ENCODE measurements around the gene RGS19. TPM values are rescaled to one million over a fixed set of nuclear protein-coding genes. Genes with fewer than 3 reads are reported as not detected.

RGS19 gene
- total and polyA plus RNA-seq, 2 of the 8 experiments (the other 6 are each of a cell fraction or from before 2014, with no cell fraction given), result 12.7 to 16.8 TPM

DNA sequence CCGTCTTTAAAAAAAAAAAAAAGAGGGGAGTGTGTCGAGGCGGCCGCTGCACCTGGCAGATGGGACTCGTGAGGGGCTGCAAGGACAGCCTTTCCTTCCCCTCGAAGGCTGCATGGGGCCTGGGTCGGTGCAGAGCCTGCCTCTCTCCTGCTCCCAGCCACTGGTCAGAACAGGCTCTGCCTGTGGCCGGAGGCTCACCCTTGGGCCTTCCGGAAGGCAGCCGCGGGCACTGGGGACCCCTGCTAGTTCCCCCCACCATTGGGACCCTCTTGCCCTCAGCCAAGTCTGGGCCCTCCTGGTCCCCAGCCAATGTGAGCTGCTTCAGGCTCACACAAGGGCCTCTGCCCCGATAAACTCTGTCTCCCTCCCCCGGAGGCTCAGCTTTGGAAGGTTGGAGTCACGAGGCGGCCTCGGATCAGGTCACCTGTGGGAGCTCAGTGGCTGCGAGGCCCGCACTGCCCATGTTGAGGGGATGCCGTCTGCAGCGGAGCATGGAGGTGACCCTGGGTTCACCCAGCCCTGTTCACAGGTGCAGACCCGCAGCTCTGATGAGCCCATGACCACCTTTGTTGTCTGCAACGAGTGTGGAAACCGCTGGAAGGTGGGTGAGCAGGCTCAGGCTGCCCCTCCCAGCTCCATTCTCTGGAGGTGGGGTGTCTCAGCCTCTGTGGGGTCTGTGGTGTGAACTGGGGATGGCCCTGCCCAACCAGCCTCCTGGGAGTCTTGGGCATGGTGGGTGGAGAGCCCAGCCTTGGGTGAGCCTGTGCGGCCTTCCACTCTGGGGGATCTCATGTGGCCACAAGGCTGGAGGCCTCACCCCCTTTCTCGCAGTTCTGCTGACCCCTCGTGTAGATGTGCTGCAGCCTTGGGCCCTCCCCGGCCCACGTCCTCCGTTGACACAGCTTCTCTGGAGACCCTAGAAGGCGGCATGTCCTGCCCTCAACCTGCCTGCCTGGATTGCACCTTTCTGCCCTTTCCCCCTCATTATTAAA is 7.7 kb downstream of the RGS19 start:
- Histone ChIP-seq H3K27me3 (replicated peaks in 1 of 4; ENCODE audit: control insufficient read depth in 3 of 4, extremely low read depth in 1 of 4, insufficient read depth in 3 of 4, low read length in 3 of 4) (no peaks in the 10 kb centered on the region), H3K4me1 (replicated peaks in 1 of 4; ENCODE audit: control insufficient read depth in 3 of 4, insufficient read depth in 4 of 4, low read length in 3 of 4) (peaks cover 0 to 9% (median under 1%) of the 10 kb centered on the region in 4 experiments; a peak in 3 of 7 replicates), H2BK5ac (ENCODE audit: low read depth, low read length) (no peak overlapping the region), H3K23ac (ENCODE audit: insufficient read length) (no peak overlapping the region), H2BK12ac (ENCODE audit: low read depth, low read length) (no peak overlapping the region), H3K14ac (ENCODE audit: insufficient read length) (no peak overlapping the region), H3K4me2 (ENCODE audit: insufficient read depth in 1 of 2, low read depth in 2 of 2, low read length in 2 of 2) (no peak overlapping the region), H3K18ac (ENCODE audit: extremely low read depth, low read length) (no peak overlapping the region), H4K91ac (replicated peaks; ENCODE audit: insufficient read length, low read length) (no peak overlapping the region), H2BK20ac (ENCODE audit: low read length) (no peak overlapping the region), H3K4ac (replicated peaks; ENCODE audit: insufficient read length, low read depth, low read length) (no peak overlapping the region), H3K79me2 (ENCODE audit: control insufficient read depth in 1 of 2, insufficient read depth in 2 of 2, low read length in 2 of 2) (no peaks in the 10 kb centered on the region), H3K36me3 (ENCODE audit: control insufficient read depth in 2 of 4, insufficient read depth in 4 of 4, low read length in 3 of 4) (peaks cover 0 to 8% (median 3%) of the 10 kb centered on the region in 4 experiments; a peak in 3 of 8 replicates), H3K79me1 (ENCODE audit: low read depth, low read length) (0 out of 2 replicates have a peak, but pooled peaks cover 3% of the 10 kb centered on the region), H3K56ac (replicated peaks; ENCODE audit: insufficient read length, low read depth, low read length) (no peak overlapping the region), H4K8ac (ENCODE audit: extremely low read depth, insufficient read depth, low read length) (peak overlapping the region; percentile 38; the same call in 1 of the 2 replicates), H3K27ac (ENCODE audit: low read depth, low read length) (no peak overlapping the region; the same call in 1 of the 2 replicates), H3K23me2 (ENCODE audit: low read depth, low read length) (no peaks in the 10 kb centered on the region), H2BK15ac (ENCODE audit: low read length) (no peak overlapping the region), H3K9ac (replicated peaks in 1 of 4; ENCODE audit: extremely low read depth in 1 of 4, low read depth in 3 of 4, low read length in 3 of 4) (no peak overlapping the region), H3K9me3 (ENCODE audit: insufficient read depth in 2 of 2, low read depth in 1 of 2, low read length in 1 of 2) (no peaks in the 10 kb centered on the region), H4K20me1 (replicated peaks in 1 of 2; ENCODE audit: control insufficient read depth in 1 of 2, insufficient read depth in 2 of 2, low read length in 2 of 2) (peaks cover 0 to 8% of the 10 kb centered on the region in 2 experiments), H2BK120ac (replicated peaks; ENCODE audit: low read depth, low read length) (no peak overlapping the region), H3K4me3 (ENCODE audit: extremely low read depth in 1 of 4, insufficient read depth in 2 of 4, low read depth in 3 of 4, low read length in 4 of 4) (no peak overlapping the region), H2AK5ac (ENCODE audit: low read depth, low read length) (no peak overlapping the region), H2AFZ (ENCODE audit: low read length) (no peak overlapping the region), H4K5ac (ENCODE audit: insufficient read length, low read depth, low read length) (no peak overlapping the region)
- 88% methylated on average over 24 of the region's 30 CpGs; no CpG with 5 or more reads in 1 of the 2 experiments for WGBS, 2 experiments (ENCODE audit: extremely low coverage in 1 of 2, insufficient coverage in 1 of 2, insufficient read length in 1 of 2, insufficient replicate concordance in 2 of 2, low coverage in 1 of 2, low lambda C conversion rate in 2 of 2, missing lambda C conversion rate in 1 of 2)
- ChIA-PET POLR2A (ENCODE audit: partially characterized antibody) (interaction anchor here (0.7 to 2.0 kb wide), 5 partner anchors 9 to 36 kb away, joined by 3 to 5 read pairs (median 4); partner anchors contain the start of genes C20orf204 and TCEA2), CTCF (ENCODE audit: partially characterized antibody) (interaction anchor here (0.6 to 1.6 kb wide), 12 partner anchors 9 to 533 kb away, joined by 3 to 7 read pairs (median 4); partner anchors contain the start of gene TCEA2)
- no peak for DNase-seq (ENCODE audit: low read depth in 1 of 2, low spot score in 2 of 2)
- no peak for FAIRE-seq
- TF ChIP-seq SAP30 (IDR thresholded peaks at IDR 0.05; ENCODE audit: insufficient read depth, insufficient replicate concordance, low read length), result no peak
- TF ChIP-seq POLR2A (IDR thresholded peaks at IDR 0.05; ENCODE audit: control extremely low read depth in 1 of 2, low read depth in 2 of 2, low read length in 2 of 2), result no peak
